ENCODE measurements around the gene IFITM5.

GRCh38 chr11:290621-291231 is 8.6 kb downstream of the IFITM5 start:
- TF ChIP-seq CTCF (IDR thresholded peaks at IDR 0.05; ENCODE audit: control extremely low read depth in 1 of 3, insufficient read depth in 1 of 3, low read depth in 1 of 3, low read length in 3 of 3) (no peak), ZNF274 (IDR thresholded peaks at IDR 0.05; ENCODE audit: borderline replicate concordance, extremely low read depth, low read length) (no peak), CHD1 (IDR thresholded peaks at IDR 0.05; ENCODE audit: low read depth, low read length) (no peak), RXRA (IDR thresholded peaks at IDR 0.05; ENCODE audit: insufficient read depth, low read depth, low read length) (no peak), TCF12 (IDR thresholded peaks at IDR 0.05; ENCODE audit: low read depth, low read length) (no peak), BRCA1 (IDR thresholded peaks at IDR 0.05; ENCODE audit: low read depth, low read length) (no peak), JUN (IDR thresholded peaks at IDR 0.05; ENCODE audit: low read depth, low read length) (no peak), RAD21 (IDR thresholded peaks at IDR 0.05 in 1 of 2, conservative IDR thresholded peaks at IDR 0.05 in 1 of 2; ENCODE audit: low read depth in 2 of 2, low read length in 2 of 2) (no peak)
